ENCODE data around the gene BTK. TPM values are rescaled to one million over a fixed set of nuclear protein-coding genes. Genes with fewer than 3 reads are reported as not detected.

The BTK gene
- total RNA-seq, 2 experiments from 2014 or later, result 1.3 to 1.6 TPM

- intact Hi-C loops (cut with micrococcal nuclease), result loop anchor here (2.0 to 10.0 kb wide), 2 partner anchors 179 to 383 kb away; no protein-coding TSS in a partner anchor
- POLR2A ChIA-PET, result interaction anchor here (1.8 to 3.7 kb wide), 2 partner anchors 18 to 24 kb away, joined by 4 to 23 read pairs; partner anchors contain the start of gene RPL36A
- H3K27me3 Mint-ChIP-seq, result no peaks in the 10 kb centered on the region
- CTCF ChIA-PET, result interaction anchor here (0.6 to 2.0 kb wide), 10 partner anchors 13 to 488 kb away, joined by 3 to 7 read pairs (median 3); no protein-coding TSS in a partner anchor
- ATAC-seq, result peak; percentile 74
- peak; percentile 30 for DNase-seq
- peak overlapping the region; percentile 91 for H3K27ac Mint-ChIP-seq
- peak overlapping the region; percentile 43 for H3K4me3 Mint-ChIP-seq
- H3K36me3 Mint-ChIP-seq (ENCODE audit: low read depth), result peaks cover 22% of the 10 kb centered on the region
- peak; percentile 60 for TF ChIP-seq CTCF (IDR thresholded peaks at IDR 0.05)
- H3K9me3 Mint-ChIP-seq, result no peaks in the 10 kb centered on the region
- H3K4me1 Mint-ChIP-seq (ENCODE audit: low read depth), result peaks cover 61% of the 10 kb centered on the region
Measured at GRCh38 chrX:101415180-101416145, 29.5 kb upstream of the BTK start.

GRCh38 chrX:101411984-101412383 is 26.0 kb upstream of the BTK start:
- Mint-ChIP-seq H3K36me3 (ENCODE audit: low read depth) (peaks cover 20% of the 10 kb centered on the region), H3K27me3 (peaks cover 2% of the 10 kb centered on the region), H3K4me3 (no peak overlapping the region), H3K27ac (peak overlapping the region; percentile 73), H3K9me3 (no peaks in the 10 kb centered on the region), H3K4me1 (ENCODE audit: low read depth) (peaks cover 49% of the 10 kb centered on the region)
- intact Hi-C loops (cut with micrococcal nuclease), result loop anchor here (10.0 kb wide), 1 partner anchor 183 kb away; no protein-coding TSS in a partner anchor
- DNase-seq (no peak), ATAC-seq (no peak)
- TF ChIP-seq CTCF (IDR thresholded peaks at IDR 0.05), result no peak
- ChIA-PET CTCF (no interaction called here), POLR2A (interaction anchor here (1.2 kb wide), 1 partner anchor 21 kb away, joined by 3 read pairs; the partner anchor contains the start of gene RPL36A)

DNA sequence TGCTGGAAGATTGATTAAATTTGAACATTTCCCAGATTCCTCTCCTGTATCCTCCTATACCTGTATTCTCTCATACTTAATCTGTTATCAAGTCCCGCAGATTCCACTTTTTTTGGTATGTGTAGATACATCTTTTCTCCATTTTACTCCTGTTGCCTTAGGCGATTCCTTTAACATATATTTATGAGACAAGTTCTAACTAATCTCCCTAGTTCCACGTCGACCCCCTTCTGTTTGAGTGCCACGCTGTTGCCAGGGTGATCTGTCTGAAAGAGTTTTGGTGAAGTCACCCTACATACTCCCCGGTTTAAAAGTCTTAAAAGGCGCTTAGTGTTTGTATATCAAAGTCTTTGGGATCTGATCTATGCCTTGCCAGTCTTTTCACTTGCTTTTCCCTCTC is 24.5 kb upstream of the BTK start:
- TF ChIP-seq CTCF (IDR thresholded peaks at IDR 0.05), result no peak
- Mint-ChIP-seq H3K36me3 (ENCODE audit: low read depth) (peaks cover 22% of the 10 kb centered on the region), H3K4me3 (peak overlapping the region; percentile 74), H3K27ac (peak overlapping the region; percentile 91), H3K4me1 (ENCODE audit: low read depth) (peaks cover 41% of the 10 kb centered on the region), H3K27me3 (peaks cover 2% of the 10 kb centered on the region), H3K9me3 (no peaks in the 10 kb centered on the region)
- intact Hi-C loops (cut with micrococcal nuclease), result loop anchor here (10.0 kb wide), 1 partner anchor 184 kb away; no protein-coding TSS in a partner anchor
- DNase-seq (peak; percentile 20), ATAC-seq (no peak)
- POLR2A ChIA-PET, result no interaction called here
- CTCF ChIA-PET, result no interaction called here

DNA sequence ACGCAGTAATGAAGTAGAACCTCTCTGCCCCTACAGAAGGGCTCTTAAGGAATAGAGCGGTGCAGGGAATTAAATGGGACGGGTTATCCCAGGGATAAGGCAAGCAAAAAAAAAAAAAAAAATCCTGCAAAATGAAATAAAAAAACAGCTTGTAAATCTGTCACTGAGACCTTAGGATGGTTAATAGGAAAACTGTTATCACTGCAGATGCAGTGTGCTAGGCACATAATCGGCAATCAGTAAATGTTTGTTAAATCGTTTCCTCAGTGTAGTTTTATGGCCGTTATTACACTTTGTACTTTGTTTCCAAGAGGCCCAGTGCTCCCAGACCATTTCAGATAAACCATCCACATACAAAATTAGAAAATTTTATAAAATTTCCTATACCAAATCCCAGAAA is 23.1 kb upstream of the BTK start:
- Mint-ChIP-seq H3K4me1 (ENCODE audit: low read depth) (peaks cover 34% of the 10 kb centered on the region), H3K36me3 (ENCODE audit: low read depth) (peaks cover 24% of the 10 kb centered on the region), H3K4me3 (peak overlapping the region; percentile 99), H3K27ac (peak overlapping the region; percentile 97), H3K27me3 (peaks cover 2% of the 10 kb centered on the region), H3K9me3 (no peaks in the 10 kb centered on the region)
- ChIA-PET CTCF (no interaction called here), POLR2A (interaction anchor here (1.0 to 1.1 kb wide), 3 partner anchors 9 to 18 kb away, joined by 3 to 4 read pairs (median 3); partner anchors contain the start of gene RPL36A)
- no peak for ATAC-seq
- intact Hi-C loops (cut with micrococcal nuclease), result loop anchor here (2.0 kb wide), 1 partner anchor 18 kb away; the partner anchor contains the start of gene RPL36A
- no peak for DNase-seq
- TF ChIP-seq CTCF (IDR thresholded peaks at IDR 0.05), result no peak
